ENCODE data around the gene GPC5.

DNA sequence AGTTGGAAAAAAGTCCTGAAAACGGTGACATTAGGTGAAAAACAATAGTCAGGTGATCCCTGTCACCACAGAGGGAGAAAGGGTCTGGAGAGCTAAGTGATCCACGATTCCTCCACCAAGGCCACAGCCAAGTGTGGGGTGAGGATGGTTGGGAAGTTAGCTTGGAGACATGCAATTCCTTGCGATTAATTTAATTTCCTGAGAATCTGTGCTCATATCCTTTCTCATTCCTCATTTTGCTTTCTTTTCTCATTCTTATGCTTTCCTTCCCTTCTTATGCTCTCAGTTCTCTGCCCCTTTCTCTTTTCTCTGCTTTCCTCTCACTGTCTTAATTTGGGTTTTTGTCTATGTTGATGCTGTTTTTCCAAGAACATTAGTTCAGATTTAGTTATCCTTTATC lies 68.8 kb downstream of the GPC5 start:
- TF ChIP-seq, protein P1, sequence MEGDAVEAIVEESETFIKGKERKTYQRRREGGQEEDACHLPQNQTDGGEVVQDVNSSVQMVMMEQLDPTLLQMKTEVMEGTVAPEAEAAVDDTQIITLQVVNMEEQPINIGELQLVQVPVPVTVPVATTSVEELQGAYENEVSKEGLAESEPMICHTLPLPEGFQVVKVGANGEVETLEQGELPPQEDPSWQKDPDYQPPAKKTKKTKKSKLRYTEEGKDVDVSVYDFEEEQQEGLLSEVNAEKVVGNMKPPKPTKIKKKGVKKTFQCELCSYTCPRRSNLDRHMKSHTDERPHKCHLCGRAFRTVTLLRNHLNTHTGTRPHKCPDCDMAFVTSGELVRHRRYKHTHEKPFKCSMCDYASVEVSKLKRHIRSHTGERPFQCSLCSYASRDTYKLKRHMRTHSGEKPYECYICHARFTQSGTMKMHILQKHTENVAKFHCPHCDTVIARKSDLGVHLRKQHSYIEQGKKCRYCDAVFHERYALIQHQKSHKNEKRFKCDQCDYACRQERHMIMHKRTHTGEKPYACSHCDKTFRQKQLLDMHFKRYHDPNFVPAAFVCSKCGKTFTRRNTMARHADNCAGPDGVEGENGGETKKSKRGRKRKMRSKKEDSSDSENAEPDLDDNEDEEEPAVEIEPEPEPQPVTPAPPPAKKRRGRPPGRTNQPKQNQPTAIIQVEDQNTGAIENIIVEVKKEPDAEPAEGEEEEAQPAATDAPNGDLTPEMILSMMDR (IDR thresholded peaks at IDR 0.05), result no peak
- TF ChIP-seq POLR2A (IDR thresholded peaks at IDR 0.05), result no peak

All from ovary (tissue), 3 donors.